WTC11 (cell line): Measurements from ENCODE around the gene MIPEP.

Experiments
- MAX ChIP-seq: sonication (generic); formaldehyde crosslinking; IDR thresholded peaks from 2 replicates; pipeline ENCODE4 v1.8.0; 2022; ENCODE audit warnings: mild to moderate bottlenecking, missing genetic modification reagents
- TP53 ChIP-seq: sonication (generic); formaldehyde crosslinking; IDR thresholded peaks from 2 replicates; pipeline ENCODE4 v1.8.1; 2023; ENCODE audit warnings: mild to moderate bottlenecking, missing genetic modification reagents
- ZNF263 ChIP-seq: sonication (generic); formaldehyde crosslinking; IDR thresholded peaks from 2 replicates; pipeline ENCODE4 v1.8.1; 2022; ENCODE audit warnings: low read depth, mild to moderate bottlenecking, moderate library complexity, missing genetic modification reagents
- TF ChIP-seq, protein P1 (sequence below): fragments of 200-600 bp; IDR thresholded peaks from 2 replicates; pipeline ENCODE4 v1.8.0; 2022; ENCODE audit warnings: antibody characterized with exemption

DNA sequence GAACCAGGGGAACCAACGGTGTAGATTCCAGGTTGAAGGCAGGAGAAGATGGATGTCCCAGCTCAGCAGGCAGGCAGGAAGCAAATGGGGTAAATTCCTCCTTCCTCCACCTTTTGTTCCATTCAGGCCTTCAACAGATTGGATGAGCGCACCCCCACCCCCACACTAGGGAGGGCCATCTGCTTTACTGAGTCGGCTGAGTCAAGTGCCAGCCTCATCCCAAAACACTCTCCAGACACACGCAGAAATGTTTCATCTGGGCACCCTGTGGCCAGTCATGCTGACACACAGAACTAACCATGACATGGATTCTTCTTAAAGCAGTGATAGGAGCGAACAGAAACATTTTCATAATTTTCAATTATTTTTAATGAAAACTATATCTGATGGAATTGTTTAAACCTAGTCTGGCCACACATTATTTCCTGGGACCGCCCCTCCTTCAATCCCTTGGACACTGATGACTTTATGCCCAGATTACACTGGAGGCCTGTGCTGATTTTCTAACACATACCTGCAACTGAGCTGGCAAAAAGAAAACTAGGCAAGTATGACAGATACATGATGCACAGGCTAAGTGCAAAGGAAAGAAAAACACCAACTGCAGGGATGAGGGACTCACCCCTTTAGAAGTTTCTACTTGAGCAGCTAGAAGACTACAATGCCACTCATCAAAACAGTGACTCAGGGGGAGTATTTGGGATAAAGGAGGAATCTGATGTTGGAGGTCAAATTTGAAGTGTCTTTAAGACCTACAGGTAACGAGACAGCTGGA is 164.8 kb downstream of the MIPEP start:
- TF ChIP-seq, protein P1, sequence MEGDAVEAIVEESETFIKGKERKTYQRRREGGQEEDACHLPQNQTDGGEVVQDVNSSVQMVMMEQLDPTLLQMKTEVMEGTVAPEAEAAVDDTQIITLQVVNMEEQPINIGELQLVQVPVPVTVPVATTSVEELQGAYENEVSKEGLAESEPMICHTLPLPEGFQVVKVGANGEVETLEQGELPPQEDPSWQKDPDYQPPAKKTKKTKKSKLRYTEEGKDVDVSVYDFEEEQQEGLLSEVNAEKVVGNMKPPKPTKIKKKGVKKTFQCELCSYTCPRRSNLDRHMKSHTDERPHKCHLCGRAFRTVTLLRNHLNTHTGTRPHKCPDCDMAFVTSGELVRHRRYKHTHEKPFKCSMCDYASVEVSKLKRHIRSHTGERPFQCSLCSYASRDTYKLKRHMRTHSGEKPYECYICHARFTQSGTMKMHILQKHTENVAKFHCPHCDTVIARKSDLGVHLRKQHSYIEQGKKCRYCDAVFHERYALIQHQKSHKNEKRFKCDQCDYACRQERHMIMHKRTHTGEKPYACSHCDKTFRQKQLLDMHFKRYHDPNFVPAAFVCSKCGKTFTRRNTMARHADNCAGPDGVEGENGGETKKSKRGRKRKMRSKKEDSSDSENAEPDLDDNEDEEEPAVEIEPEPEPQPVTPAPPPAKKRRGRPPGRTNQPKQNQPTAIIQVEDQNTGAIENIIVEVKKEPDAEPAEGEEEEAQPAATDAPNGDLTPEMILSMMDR = no peak
- TF ChIP-seq TP53 = no peak
- TF ChIP-seq ZNF263 (CRISPR knock-in tag) = no peak
- no peak for TF ChIP-seq MAX (CRISPR knock-in tag)
